ENCODE results near the gene DAAM1. TPM values are rescaled to one million over a fixed set of nuclear protein-coding genes. Genes with fewer than 3 reads are reported as not detected.

Gene DAAM1
- total RNA-seq, 2 donors from 2014 or later = 11.1 to 13.9 TPM

GRCh38 chr14:59256331-59256730 lies 67.9 kb downstream of the DAAM1 start:
- ATAC-seq = no peak
- DNase-seq (ENCODE audit: low spot score in 2 of 2) = no peak

GRCh38 chr14:59261334-59261733 lies 72.9 kb downstream of the DAAM1 start:
- DNase-seq (ENCODE audit: low spot score in 2 of 2) (no peak), ATAC-seq (no peak)
- Mint-ChIP-seq H3K9me3 (peaks cover 3 to 4% of the 10 kb centered on the region in 2 donors), H3K27ac (no peak overlapping the region), H3K36me3 (peaks cover 7 to 25% of the 10 kb centered on the region in 2 donors)

More at GRCh38 chr14:59256331-59256730, 67.9 kb downstream of the DAAM1 start:
- Mint-ChIP-seq H3K9me3 (peaks cover 0 to 3% of the 10 kb centered on the region in 2 donors), H3K27ac (no peak overlapping the region), H3K36me3 (no peaks in the 10 kb centered on the region)

DNA sequence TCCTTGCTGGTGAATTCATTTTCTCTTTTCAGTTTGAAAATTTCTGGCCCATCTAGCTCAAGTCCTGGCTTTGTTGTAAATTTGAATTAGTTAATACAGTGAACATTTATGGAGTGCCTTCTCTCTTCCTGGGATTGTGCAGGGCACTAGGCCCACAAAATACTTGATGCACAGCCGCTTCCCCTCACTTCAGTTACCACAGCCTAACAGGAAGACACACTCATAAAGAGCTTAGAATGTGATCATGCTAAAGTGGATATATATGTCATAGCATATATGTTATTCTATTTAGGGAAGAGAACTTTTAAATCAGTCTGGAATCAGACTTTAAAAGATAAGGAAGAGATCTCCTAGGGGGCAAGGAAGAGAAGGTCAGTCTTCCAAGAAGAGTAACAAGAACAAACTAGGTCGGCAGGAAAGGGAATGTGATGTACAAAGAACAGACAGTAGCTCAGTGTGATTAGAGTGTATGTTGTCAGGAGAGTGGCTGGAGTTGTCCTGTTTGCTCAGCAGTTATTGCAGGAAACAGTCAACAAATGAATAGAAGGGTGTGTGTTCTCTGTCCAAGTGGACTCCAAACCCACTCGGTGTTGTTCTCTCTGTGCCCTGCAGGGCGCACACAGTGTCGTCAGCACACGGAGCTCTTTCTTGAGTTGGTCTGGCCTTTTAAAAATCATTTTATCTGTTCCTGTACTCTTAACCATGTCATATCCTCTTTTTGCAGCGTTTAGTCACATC lies 74.4 kb downstream of the DAAM1 start:
- Mint-ChIP-seq H3K36me3 (peaks cover 7 to 25% of the 10 kb centered on the region in 2 donors), H3K9me3 (peaks cover 0 to 4% of the 10 kb centered on the region in 2 donors), H3K27ac (no peak overlapping the region)
- no peak for ATAC-seq
- no peak for DNase-seq (ENCODE audit: low spot score in 2 of 2)

DNA sequence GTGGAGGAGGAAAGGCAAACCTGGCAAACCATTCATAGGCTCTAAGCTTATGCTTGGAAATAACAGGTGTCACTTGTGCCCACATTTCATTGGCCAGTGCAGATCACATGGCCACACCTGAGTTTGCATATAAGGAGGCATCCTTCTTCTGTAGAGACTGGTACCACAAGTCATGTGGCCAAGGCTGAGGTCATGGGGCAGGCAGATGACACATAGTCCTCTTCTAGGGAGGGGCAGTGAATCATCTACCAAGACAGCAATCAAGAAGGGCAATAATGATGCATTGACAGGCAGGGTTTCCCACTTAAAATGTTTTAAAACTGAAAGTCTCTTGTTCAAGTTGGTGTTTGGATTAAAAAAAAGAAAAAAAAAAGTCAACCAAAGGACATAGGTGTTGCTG lies 77.3 kb downstream of the DAAM1 start:
- Mint-ChIP-seq H3K9me3 (peaks cover 0 to 4% of the 10 kb centered on the region in 2 donors), H3K27ac (peak overlapping the region in 1 of 2 donors; percentile 43), H3K36me3 (peaks cover 16 to 37% of the 10 kb centered on the region in 2 donors)
- DNase-seq (ENCODE audit: low spot score in 2 of 2) (peak; percentile 10 to 56), ATAC-seq (peak; percentile 97 to 99)

DNA sequence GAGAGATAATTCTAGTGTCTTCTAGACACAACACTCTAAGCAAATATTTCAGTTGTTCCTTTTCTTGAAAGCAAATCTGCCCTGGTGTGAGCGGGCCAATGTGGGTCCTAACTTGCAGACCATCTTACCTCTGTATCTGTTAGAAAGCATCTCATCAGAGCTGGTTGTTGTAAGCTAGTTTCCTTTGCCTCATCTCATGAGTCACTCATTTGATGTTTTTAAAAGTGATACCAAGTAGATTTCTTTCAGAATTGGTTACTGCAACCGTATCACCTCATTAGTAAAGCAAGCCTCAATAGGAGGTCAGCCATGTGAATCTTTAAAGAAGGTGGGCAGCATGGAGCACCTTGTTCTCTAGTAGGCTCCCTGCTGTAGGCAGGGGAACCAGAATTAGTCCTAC lies 78.6 kb downstream of the DAAM1 start:
- ATAC-seq = peak in 1 of 2 donors; percentile 18
- Mint-ChIP-seq H3K9me3 (peaks cover 0 to 4% of the 10 kb centered on the region in 2 donors), H3K36me3 (peaks cover 16 to 37% of the 10 kb centered on the region in 2 donors), H3K27ac (no peak overlapping the region)
- DNase-seq (ENCODE audit: low spot score in 2 of 2) = no peak

DNA sequence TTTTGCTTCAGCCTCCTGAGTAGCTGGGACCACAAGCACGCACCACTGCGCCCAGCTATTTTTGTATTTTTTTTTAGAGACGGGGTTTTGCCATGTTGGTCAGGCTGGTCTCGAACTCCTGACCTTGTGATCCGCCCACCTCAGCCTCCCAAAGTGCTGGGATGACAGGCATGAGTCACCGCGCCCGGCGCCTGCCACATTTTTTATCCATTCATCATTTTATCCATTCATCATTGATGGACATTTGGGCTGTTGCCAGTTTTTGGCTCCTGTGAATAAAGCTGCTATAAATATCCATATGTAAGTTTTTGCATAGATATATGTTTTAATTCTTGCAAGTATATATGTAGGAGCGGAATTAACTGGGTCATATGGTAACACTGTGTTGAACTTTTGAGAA lies 79.5 kb downstream of the DAAM1 start:
- no peak for ATAC-seq

GRCh38 chr14:59268858-59269257 lies 80.4 kb downstream of the DAAM1 start:
- H3K9me3 Mint-ChIP-seq = peaks cover 0 to 4% of the 10 kb centered on the region in 2 donors
- DNase-seq (ENCODE audit: low spot score in 2 of 2) (no peak), ATAC-seq (no peak)

More for the DNA sequence above, 79.5 kb downstream of the DAAM1 start:
- H3K27ac Mint-ChIP-seq = no peak overlapping the region
- peaks cover 0 to 4% of the 10 kb centered on the region in 2 donors for H3K9me3 Mint-ChIP-seq
- H3K36me3 Mint-ChIP-seq = peaks cover 16 to 32% of the 10 kb centered on the region in 2 donors
- DNase-seq (ENCODE audit: low spot score in 2 of 2) = no peak

GRCh38 chr14:59269466-59269865 lies 81.0 kb downstream of the DAAM1 start:
- H3K36me3 Mint-ChIP-seq = peaks cover 16 to 26% of the 10 kb centered on the region in 2 donors
- no peak for DNase-seq (ENCODE audit: low spot score in 2 of 2)
- H3K9me3 Mint-ChIP-seq = peaks cover 0 to 4% of the 10 kb centered on the region in 2 donors
- no peak overlapping the region for H3K27ac Mint-ChIP-seq
- ATAC-seq = no peak

More at GRCh38 chr14:59268858-59269257, 80.4 kb downstream of the DAAM1 start:
- H3K27ac Mint-ChIP-seq = no peak overlapping the region
- H3K36me3 Mint-ChIP-seq = peaks cover 16 to 26% of the 10 kb centered on the region in 2 donors

DNA sequence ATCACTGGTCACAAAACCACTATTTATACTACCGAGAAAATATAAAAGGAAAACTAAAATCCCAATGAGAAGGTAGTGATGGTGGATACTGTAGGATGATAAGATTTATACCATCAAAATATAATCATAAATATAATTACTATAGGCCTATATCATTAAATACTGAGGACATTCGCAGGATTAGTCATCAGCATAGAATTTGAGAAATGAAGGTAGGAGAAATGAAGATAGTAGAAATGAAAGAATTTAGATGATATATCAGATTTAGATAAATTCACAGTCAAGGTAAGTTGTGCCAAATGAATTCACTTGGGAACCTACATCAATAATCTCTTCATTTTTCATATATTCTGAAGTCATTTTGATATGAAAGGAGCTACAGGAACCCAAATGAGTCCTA lies 82.8 kb downstream of the DAAM1 start:
- H3K27ac Mint-ChIP-seq = no peak overlapping the region

DNA sequence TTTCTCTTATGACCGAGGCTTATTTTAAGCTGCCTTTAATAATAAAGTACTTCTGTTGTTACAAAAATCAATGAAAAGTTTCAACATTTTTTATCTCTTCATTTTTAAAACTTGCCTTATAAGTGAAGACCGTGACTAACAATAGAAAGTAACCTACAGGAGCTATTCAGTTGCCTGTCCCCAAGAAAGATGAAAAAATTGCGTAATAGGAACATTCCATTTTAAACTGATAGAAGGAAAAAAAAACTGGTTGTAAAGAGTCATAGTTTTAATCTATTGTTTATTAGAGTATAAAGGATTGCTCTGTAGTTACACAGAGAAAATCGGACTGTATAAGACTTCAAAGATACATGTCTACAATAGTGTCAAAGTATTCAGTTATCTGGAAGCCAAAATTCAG lies 83.3 kb downstream of the DAAM1 start:
- DNase-seq (ENCODE audit: low spot score in 2 of 2) = no peak
- H3K36me3 Mint-ChIP-seq = peaks cover 9 to 12% of the 10 kb centered on the region in 2 donors
- ATAC-seq = no peak
- no peaks in the 10 kb centered on the region for H3K9me3 Mint-ChIP-seq
- H3K27ac Mint-ChIP-seq = no peak overlapping the region

More for the DNA sequence above, 82.8 kb downstream of the DAAM1 start:
- DNase-seq (ENCODE audit: low spot score in 2 of 2) = no peak
- no peak for ATAC-seq
- no peaks in the 10 kb centered on the region for H3K9me3 Mint-ChIP-seq
- peaks cover 9 to 12% of the 10 kb centered on the region in 2 donors for H3K36me3 Mint-ChIP-seq

GRCh38 chr14:59272633-59273032 lies 84.2 kb downstream of the DAAM1 start:
- DNase-seq (ENCODE audit: low spot score in 2 of 2) (no peak), ATAC-seq (no peak)
- no peak overlapping the region for H3K27ac Mint-ChIP-seq
- H3K9me3 Mint-ChIP-seq = no peaks in the 10 kb centered on the region
- H3K36me3 Mint-ChIP-seq = peaks cover 9 to 12% of the 10 kb centered on the region in 2 donors

DNA sequence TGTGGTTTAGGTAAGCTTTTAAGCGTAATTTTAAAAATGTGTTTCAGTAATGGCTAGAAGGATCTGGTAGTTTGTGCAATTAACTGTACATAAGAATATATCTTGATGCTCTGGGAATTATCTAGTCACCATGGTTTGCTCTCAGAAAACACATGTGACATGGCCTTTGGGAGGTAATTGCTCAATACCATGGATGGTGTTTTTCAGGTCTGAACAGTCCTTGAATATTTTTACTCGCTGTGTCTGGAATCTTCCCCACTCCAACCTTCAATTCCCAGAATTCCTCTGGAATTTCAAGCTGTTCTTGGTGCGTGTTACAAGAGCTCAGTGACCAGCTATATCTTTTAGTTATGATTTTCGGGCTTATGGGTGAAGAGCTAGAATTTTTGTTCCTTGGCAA lies 85.3 kb downstream of the DAAM1 start:
- Mint-ChIP-seq H3K9me3 (no peaks in the 10 kb centered on the region), H3K36me3 (peaks cover 4 to 7% of the 10 kb centered on the region in 2 donors), H3K27ac (no peak overlapping the region)
- no peak for ATAC-seq
- no peak for DNase-seq (ENCODE audit: low spot score in 2 of 2)

- no peak for ATAC-seq
- H3K9me3 Mint-ChIP-seq = peaks cover 0 to 3% of the 10 kb centered on the region in 2 donors
- DNase-seq (ENCODE audit: low spot score in 2 of 2) = no peak
- H3K27ac Mint-ChIP-seq = no peak overlapping the region
- no peaks in the 10 kb centered on the region for H3K36me3 Mint-ChIP-seq
Observed at GRCh38 chr14:59274991-59275391, 86.5 kb downstream of the DAAM1 start.

DNA sequence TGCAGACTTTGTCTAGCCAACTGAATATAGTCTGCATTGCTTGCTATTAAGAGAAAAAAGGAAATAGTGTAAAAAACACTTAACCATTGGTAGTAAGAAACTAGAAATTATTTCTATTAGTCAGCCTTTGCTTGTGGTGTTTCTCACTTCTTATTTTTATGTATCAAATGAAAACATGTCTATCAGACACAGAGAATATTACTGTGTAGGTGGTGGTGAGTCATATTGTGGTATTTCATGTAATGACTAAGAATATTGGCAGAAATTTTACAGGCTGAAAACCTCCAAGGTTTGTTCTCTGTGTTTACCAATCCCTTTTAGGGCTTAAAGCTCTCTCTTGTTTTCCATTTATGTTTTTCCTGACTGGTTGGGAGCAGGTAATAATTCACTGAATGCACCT lies 87.2 kb downstream of the DAAM1 start:
- ATAC-seq (peak; percentile 73 to 91), DNase-seq (ENCODE audit: low spot score in 2 of 2) (no peak)
- peaks cover 0 to 3% of the 10 kb centered on the region in 2 donors for H3K9me3 Mint-ChIP-seq
- peak overlapping the region in 1 of 2 donors; percentile 26 for H3K27ac Mint-ChIP-seq
- no peaks in the 10 kb centered on the region for H3K36me3 Mint-ChIP-seq

GRCh38 chr14:59276235-59276634 lies 87.8 kb downstream of the DAAM1 start:
- no peak overlapping the region for H3K27ac Mint-ChIP-seq
- H3K36me3 Mint-ChIP-seq = peaks cover 0 to 5% of the 10 kb centered on the region in 2 donors
- DNase-seq (ENCODE audit: low spot score in 2 of 2) (no peak), ATAC-seq (no peak)
- H3K9me3 Mint-ChIP-seq = peaks cover 0 to 3% of the 10 kb centered on the region in 2 donors

DNA sequence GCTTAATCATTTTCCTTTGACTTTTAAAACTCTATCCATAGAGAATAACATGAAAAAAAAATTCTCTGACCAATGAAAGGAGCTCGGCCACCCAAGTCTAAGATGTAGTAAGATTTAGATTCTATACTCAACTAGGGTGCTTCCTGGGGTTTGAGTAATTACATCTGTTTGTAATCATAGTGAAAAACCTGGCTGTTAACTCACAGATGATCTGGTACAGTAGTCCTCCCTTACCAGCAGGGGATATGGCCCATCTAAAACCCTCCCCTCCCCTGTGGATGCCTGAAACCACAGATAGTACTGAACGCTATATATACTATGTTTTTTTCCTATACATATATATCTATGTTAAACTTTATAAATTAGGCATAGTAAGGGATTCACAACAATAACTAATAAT lies 89.2 kb downstream of the DAAM1 start:
- peaks cover 0 to 3% of the 10 kb centered on the region in 2 donors for H3K9me3 Mint-ChIP-seq
- H3K27ac Mint-ChIP-seq = no peak overlapping the region
- H3K36me3 Mint-ChIP-seq = peaks cover 0 to 5% of the 10 kb centered on the region in 2 donors
- DNase-seq (ENCODE audit: low spot score in 2 of 2) (no peak), ATAC-seq (peak in 1 of 2 donors; percentile 76)

DNA sequence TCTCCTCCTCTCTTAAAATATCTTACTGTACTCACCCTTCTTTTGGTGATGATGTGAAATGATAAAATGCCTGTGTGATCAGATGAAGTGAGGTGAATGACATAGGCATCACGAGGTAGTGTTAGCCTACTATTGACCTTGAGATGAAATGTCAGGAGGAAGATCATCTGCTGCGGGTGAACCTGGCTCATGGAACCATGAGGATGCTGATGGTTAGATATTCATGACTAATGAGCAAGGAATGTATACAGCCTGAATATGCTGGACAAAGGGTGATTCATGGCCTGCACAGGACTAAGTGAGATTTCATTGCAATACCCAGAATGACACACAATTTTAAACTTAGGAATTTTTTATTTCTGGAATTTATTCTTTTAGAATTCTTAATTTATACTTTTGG lies 89.6 kb downstream of the DAAM1 start:
- no peak for DNase-seq (ENCODE audit: low spot score in 2 of 2)
- ATAC-seq = no peak
- Mint-ChIP-seq H3K36me3 (peaks cover 0 to 5% of the 10 kb centered on the region in 2 donors), H3K27ac (no peak overlapping the region), H3K9me3 (peaks cover 0 to 3% of the 10 kb centered on the region in 2 donors)

DNA sequence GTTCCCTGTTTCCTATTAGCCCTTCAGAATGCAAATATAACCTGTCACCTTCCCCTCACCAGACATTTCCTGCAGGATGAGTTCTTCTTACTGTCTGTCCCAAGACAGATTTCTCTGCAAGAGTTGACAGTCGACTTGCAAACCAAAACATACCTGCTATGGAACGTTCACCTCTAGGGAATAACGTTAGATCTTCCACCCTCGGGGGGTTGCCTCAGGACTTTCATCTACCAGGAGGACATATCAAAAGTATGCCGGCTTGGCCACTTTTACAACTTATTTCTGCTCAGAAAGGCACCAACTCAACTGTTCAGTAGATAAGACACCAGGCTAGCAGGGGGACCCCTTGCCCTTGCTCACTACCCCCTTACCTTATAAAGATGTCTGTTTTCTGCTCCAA lies 92.5 kb downstream of the DAAM1 start:
- peaks cover 16 to 19% of the 10 kb centered on the region in 2 donors for H3K9me3 Mint-ChIP-seq
- no peak for ATAC-seq
- DNase-seq (ENCODE audit: low spot score in 2 of 2) = no peak
- H3K27ac Mint-ChIP-seq = no peak overlapping the region
- H3K36me3 Mint-ChIP-seq = peaks cover 22 to 30% of the 10 kb centered on the region in 2 donors

Measured in activated naive CD4-positive, alpha-beta T cell treated with anti-CD3 and anti-CD28 coated beads, Interleukin-2, amount 50 U/mL, for 72 hours (primary cell).